ENCODE data around the gene IL17B. TPM values are rescaled to one million over a fixed set of nuclear protein-coding genes. Genes with fewer than 3 reads are reported as not detected.

Gene IL17B
- total and polyA plus RNA-seq, 2 experiments from 2014 or later = not detected

DNA sequence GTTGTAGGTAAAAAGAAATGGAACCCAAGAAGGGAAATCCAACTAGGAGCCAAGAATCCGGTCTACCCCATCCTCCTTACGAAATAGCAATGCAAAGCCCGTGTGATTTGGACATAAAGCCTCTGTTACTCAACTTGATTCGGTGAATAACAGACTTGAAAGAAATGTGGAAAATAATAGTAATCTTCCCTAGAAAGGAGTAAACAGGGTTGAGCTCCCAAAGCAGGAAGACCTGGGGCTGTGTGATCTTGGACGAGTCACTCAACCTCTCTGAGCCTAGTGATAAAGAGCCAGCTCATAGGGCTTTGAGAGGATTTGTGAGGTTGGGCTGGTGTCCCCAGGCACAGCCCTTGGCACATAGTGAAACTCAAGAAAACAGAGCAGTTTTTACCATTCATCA, 42.7 kb upstream of the IL17B start (continued):
- TF ChIP-seq, protein P1, sequence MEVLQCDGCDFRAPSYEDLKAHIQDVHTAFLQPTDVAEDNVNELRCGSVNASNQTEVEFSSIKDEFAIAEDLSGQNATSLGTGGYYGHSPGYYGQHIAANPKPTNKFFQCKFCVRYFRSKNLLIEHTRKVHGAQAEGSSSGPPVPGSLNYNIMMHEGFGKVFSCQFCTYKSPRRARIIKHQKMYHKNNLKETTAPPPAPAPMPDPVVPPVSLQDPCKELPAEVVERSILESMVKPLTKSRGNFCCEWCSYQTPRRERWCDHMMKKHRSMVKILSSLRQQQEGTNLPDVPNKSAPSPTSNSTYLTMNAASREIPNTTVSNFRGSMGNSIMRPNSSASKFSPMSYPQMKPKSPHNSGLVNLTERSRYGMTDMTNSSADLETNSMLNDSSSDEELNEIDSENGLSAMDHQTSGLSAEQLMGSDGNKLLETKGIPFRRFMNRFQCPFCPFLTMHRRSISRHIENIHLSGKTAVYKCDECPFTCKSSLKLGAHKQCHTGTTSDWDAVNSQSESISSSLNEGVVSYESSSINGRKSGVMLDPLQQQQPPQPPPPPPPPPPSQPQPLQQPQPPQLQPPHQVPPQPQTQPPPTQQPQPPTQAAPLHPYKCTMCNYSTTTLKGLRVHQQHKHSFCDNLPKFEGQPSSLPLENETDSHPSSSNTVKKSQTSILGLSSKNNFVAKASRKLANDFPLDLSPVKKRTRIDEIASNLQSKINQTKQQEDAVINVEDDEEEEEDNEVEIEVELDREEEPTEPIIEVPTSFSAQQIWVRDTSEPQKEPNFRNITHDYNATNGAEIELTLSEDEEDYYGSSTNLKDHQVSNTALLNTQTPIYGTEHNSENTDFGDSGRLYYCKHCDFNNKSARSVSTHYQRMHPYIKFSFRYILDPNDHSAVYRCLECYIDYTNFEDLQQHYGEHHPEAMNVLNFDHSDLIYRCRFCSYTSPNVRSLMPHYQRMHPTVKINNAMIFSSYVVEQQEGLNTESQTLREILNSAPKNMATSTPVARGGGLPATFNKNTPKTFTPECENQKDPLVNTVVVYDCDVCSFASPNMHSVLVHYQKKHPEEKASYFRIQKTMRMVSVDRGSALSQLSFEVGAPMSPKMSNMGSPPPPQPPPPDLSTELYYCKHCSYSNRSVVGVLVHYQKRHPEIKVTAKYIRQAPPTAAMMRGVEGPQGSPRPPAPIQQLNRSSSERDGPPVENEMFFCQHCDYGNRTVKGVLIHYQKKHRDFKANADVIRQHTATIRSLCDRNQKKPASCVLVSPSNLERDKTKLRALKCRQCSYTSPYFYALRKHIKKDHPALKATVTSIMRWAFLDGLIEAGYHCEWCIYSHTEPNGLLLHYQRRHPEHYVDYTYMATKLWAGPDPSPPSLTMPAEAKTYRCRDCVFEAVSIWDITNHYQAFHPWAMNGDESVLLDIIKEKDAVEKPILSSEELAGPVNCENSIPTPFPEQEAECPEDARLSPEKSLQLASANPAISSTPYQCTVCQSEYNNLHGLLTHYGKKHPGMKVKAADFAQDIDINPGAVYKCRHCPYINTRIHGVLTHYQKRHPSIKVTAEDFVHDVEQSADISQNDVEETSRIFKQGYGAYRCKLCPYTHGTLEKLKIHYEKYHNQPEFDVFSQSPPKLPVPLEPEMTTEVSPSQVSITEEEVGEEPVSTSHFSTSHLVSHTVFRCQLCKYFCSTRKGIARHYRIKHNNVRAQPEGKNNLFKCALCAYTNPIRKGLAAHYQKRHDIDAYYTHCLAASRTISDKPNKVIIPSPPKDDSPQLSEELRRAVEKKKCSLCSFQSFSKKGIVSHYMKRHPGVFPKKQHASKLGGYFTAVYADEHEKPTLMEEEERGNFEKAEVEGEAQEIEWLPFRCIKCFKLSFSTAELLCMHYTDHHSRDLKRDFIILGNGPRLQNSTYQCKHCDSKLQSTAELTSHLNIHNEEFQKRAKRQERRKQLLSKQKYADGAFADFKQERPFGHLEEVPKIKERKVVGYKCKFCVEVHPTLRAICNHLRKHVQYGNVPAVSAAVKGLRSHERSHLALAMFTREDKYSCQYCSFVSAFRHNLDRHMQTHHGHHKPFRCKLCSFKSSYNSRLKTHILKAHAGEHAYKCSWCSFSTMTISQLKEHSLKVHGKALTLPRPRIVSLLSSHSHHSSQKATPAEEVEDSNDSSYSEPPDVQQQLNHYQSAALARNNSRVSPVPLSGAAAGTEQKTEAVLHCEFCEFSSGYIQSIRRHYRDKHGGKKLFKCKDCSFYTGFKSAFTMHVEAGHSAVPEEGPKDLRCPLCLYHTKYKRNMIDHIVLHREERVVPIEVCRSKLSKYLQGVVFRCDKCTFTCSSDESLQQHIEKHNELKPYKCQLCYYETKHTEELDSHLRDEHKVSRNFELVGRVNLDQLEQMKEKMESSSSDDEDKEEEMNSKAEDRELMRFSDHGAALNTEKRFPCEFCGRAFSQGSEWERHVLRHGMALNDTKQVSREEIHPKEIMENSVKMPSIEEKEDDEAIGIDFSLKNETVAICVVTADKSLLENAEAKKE (CRISPR knock-in tag; IDR thresholded peaks at IDR 0.05) = no peak
- TF ChIP-seq, protein P2, sequence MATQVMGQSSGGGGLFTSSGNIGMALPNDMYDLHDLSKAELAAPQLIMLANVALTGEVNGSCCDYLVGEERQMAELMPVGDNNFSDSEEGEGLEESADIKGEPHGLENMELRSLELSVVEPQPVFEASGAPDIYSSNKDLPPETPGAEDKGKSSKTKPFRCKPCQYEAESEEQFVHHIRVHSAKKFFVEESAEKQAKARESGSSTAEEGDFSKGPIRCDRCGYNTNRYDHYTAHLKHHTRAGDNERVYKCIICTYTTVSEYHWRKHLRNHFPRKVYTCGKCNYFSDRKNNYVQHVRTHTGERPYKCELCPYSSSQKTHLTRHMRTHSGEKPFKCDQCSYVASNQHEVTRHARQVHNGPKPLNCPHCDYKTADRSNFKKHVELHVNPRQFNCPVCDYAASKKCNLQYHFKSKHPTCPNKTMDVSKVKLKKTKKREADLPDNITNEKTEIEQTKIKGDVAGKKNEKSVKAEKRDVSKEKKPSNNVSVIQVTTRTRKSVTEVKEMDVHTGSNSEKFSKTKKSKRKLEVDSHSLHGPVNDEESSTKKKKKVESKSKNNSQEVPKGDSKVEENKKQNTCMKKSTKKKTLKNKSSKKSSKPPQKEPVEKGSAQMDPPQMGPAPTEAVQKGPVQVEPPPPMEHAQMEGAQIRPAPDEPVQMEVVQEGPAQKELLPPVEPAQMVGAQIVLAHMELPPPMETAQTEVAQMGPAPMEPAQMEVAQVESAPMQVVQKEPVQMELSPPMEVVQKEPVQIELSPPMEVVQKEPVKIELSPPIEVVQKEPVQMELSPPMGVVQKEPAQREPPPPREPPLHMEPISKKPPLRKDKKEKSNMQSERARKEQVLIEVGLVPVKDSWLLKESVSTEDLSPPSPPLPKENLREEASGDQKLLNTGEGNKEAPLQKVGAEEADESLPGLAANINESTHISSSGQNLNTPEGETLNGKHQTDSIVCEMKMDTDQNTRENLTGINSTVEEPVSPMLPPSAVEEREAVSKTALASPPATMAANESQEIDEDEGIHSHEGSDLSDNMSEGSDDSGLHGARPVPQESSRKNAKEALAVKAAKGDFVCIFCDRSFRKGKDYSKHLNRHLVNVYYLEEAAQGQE (IDR thresholded peaks at IDR 0.05; ENCODE audit: unreplicated experiment) = no peak
- TF ChIP-seq, protein P3, sequence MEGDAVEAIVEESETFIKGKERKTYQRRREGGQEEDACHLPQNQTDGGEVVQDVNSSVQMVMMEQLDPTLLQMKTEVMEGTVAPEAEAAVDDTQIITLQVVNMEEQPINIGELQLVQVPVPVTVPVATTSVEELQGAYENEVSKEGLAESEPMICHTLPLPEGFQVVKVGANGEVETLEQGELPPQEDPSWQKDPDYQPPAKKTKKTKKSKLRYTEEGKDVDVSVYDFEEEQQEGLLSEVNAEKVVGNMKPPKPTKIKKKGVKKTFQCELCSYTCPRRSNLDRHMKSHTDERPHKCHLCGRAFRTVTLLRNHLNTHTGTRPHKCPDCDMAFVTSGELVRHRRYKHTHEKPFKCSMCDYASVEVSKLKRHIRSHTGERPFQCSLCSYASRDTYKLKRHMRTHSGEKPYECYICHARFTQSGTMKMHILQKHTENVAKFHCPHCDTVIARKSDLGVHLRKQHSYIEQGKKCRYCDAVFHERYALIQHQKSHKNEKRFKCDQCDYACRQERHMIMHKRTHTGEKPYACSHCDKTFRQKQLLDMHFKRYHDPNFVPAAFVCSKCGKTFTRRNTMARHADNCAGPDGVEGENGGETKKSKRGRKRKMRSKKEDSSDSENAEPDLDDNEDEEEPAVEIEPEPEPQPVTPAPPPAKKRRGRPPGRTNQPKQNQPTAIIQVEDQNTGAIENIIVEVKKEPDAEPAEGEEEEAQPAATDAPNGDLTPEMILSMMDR (conservative IDR thresholded peaks at IDR 0.05; ENCODE audit: low read depth in 2 of 2) = no peak
- TF ChIP-seq STAT1 (IDR thresholded peaks at IDR 0.05; ENCODE audit: unreplicated experiment) = no peak

Data from GM23338 (cell line).